ENCODE results near the gene PAN2.

DNA sequence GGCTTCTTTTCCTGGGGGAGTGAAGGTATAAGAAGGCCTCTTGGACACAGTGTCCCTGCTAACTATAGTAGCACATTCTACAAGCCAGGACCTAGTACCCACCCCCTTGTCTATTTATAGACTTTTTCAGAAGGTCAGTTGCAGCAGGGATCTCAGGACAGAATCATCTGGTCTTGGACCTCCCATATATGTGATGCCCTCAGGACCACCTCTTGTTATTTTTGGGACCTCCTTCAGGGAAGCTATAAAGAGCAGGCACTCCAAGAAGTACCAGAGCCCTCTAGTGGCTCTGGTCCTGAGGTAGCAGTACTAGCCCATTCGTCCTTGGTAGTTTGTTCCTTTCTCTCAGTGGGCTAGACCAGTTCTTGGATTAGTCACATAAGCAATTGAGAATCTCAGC lies 62.8 kb downstream of the PAN2 start:
- TF ChIP-seq, protein P1, sequence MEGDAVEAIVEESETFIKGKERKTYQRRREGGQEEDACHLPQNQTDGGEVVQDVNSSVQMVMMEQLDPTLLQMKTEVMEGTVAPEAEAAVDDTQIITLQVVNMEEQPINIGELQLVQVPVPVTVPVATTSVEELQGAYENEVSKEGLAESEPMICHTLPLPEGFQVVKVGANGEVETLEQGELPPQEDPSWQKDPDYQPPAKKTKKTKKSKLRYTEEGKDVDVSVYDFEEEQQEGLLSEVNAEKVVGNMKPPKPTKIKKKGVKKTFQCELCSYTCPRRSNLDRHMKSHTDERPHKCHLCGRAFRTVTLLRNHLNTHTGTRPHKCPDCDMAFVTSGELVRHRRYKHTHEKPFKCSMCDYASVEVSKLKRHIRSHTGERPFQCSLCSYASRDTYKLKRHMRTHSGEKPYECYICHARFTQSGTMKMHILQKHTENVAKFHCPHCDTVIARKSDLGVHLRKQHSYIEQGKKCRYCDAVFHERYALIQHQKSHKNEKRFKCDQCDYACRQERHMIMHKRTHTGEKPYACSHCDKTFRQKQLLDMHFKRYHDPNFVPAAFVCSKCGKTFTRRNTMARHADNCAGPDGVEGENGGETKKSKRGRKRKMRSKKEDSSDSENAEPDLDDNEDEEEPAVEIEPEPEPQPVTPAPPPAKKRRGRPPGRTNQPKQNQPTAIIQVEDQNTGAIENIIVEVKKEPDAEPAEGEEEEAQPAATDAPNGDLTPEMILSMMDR (IDR thresholded peaks at IDR 0.05; ENCODE audit: insufficient read depth, low read length): peak; percentile 33
- TF ChIP-seq POLR2AphosphoS5 (IDR thresholded peaks at IDR 0.05; ENCODE audit: low read depth): no peak; the same call in 1 of the 2 replicates
- TF ChIP-seq GABPA (IDR thresholded peaks at IDR 0.05; ENCODE audit: low read depth): no peak
- TF ChIP-seq, protein P2, sequence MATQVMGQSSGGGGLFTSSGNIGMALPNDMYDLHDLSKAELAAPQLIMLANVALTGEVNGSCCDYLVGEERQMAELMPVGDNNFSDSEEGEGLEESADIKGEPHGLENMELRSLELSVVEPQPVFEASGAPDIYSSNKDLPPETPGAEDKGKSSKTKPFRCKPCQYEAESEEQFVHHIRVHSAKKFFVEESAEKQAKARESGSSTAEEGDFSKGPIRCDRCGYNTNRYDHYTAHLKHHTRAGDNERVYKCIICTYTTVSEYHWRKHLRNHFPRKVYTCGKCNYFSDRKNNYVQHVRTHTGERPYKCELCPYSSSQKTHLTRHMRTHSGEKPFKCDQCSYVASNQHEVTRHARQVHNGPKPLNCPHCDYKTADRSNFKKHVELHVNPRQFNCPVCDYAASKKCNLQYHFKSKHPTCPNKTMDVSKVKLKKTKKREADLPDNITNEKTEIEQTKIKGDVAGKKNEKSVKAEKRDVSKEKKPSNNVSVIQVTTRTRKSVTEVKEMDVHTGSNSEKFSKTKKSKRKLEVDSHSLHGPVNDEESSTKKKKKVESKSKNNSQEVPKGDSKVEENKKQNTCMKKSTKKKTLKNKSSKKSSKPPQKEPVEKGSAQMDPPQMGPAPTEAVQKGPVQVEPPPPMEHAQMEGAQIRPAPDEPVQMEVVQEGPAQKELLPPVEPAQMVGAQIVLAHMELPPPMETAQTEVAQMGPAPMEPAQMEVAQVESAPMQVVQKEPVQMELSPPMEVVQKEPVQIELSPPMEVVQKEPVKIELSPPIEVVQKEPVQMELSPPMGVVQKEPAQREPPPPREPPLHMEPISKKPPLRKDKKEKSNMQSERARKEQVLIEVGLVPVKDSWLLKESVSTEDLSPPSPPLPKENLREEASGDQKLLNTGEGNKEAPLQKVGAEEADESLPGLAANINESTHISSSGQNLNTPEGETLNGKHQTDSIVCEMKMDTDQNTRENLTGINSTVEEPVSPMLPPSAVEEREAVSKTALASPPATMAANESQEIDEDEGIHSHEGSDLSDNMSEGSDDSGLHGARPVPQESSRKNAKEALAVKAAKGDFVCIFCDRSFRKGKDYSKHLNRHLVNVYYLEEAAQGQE (IDR thresholded peaks at IDR 0.05; ENCODE audit: insufficient replicate concordance, low read depth): no peak
- TF ChIP-seq SPI1 (IDR thresholded peaks at IDR 0.05; ENCODE audit: borderline replicate concordance, low read depth): no peak
